AG04450 (cell line): ENCODE data around the gene SUCLG2. TPM values are rescaled to one million over a fixed set of nuclear protein-coding genes. Genes with fewer than 3 reads are reported as not detected.

Experiments
- CTCF ChIA-PET: fragments of 300-600, 350-600 bp; formaldehyde crosslinking; extraction: SDS; loops from one replicate; lab custom pipeline; 2022; ENCODE audit warnings: antibody characterized with exemption, inconsistent platforms; lab: Charles Lee
- POLR2A ChIA-PET: fragments of 350-600 bp; formaldehyde crosslinking; extraction: SDS; loops from one replicate; lab custom pipeline; 2021; ENCODE audit warnings: antibody characterized with exemption, inconsistent platforms; lab: Yijun Ruan, JAX
- DNase-seq: peaks from one replicate; pipeline ENCODE4 v3.0.0-alpha.2; 2011; ENCODE audit warnings: low read depth, low spot score
- H3K27ac ChIP-seq: one replicate; pipeline ENCODE4 v1.5.1; 2012; ENCODE audit warnings: low read depth, low read length, control low read depth
- H3K27me3 ChIP-seq: one replicate; pipeline ENCODE4 v1.6.0; 2012; ENCODE audit warnings: low read length; ENCODE audit not compliant: control insufficient read depth, insufficient read depth
- H3K4me3 ChIP-seq: 2 replicates; pipeline ENCODE4 v1.5.1; 2011; ENCODE audit warnings: mild to moderate bottlenecking, low read depth, low read length, control low read depth
- H3K9me3 ChIP-seq: 2 replicates; pipeline ENCODE4 v1.5.1; 2012; ENCODE audit warnings: low read length; ENCODE audit not compliant: control insufficient read depth, insufficient read depth
- polyA plus RNA-seq: library from polyadenylated mRNA; depleted of rRNA; stranded (reverse); fragments of >200 nt; gene quantifications from 2 replicates; pipeline ENCODE4 v1.2.3, GENCODE V29; 2011
- TF ChIP-seq, protein P1 (sequence below): IDR thresholded peaks from 2 replicates; pipeline ENCODE4 v1.5.1; 2011; ENCODE audit warnings: low read depth, low read length, control low read depth, inconsistent platforms

SUCLG2 gene
- polyA plus RNA-seq, 1 experiment = 54.2 TPM

DNA sequence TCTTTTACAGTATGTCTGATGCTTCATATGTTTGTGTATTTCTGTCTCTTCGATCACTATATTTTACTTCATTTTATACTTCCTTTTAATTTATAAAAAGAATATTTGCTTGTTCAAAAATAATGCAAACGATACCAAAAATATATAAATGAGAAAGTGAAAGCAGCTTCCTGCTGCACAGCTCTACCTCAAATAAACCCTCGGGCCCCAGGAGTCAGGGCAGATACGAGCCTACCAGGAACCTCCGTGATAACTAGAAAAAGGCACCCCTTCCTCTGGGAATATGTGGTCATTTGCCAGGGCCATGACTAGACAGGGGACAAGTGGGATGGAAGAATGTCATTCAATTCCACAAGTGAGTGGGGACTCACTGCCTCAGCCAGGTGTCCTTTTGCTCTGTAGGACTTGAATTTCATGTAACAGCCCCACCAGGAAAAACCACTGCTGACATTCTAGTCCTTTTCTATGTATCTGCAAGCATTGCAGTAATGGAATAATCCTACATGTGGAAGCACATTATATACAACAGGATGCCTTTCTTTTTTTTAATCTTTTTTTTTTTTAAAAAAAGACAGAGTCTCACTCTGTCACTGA, 133.3 kb downstream of the SUCLG2 start:
- Histone ChIP-seq H3K27ac (no peak overlapping the region), H3K4me3 (no peak overlapping the region), H3K27me3 (no peaks in the 10 kb centered on the region), H3K9me3 (no peaks in the 10 kb centered on the region)
- TF ChIP-seq, protein P1, sequence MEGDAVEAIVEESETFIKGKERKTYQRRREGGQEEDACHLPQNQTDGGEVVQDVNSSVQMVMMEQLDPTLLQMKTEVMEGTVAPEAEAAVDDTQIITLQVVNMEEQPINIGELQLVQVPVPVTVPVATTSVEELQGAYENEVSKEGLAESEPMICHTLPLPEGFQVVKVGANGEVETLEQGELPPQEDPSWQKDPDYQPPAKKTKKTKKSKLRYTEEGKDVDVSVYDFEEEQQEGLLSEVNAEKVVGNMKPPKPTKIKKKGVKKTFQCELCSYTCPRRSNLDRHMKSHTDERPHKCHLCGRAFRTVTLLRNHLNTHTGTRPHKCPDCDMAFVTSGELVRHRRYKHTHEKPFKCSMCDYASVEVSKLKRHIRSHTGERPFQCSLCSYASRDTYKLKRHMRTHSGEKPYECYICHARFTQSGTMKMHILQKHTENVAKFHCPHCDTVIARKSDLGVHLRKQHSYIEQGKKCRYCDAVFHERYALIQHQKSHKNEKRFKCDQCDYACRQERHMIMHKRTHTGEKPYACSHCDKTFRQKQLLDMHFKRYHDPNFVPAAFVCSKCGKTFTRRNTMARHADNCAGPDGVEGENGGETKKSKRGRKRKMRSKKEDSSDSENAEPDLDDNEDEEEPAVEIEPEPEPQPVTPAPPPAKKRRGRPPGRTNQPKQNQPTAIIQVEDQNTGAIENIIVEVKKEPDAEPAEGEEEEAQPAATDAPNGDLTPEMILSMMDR = no peak
- DNase-seq = no peak
- ChIA-PET POLR2A (no interaction called here), CTCF (no interaction called here)

DNA sequence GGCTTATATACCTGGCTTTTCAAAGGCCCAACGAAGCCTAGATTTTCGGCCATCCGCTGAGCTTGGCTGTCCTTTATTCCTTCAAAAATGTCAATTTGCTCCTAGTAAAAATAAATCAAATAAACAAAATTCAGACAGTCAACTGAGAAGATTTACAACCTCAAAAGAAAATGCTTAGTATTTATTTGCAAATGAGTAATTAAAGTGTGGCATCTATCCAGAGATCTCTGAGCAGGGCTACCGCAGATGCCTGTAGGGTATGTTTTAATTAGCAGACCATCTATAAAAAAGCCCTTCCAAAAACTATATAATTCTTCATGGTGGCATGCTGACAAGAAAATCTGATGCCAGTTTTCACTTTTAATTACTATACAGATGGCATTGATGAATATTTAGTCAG, 136.2 kb downstream of the SUCLG2 start:
- TF ChIP-seq, protein P1 = no peak
- CTCF ChIA-PET = interaction anchor here (1.2 kb wide), 1 partner anchor 11 kb away, joined by 3 read pairs; no protein-coding TSS in a partner anchor

DNA sequence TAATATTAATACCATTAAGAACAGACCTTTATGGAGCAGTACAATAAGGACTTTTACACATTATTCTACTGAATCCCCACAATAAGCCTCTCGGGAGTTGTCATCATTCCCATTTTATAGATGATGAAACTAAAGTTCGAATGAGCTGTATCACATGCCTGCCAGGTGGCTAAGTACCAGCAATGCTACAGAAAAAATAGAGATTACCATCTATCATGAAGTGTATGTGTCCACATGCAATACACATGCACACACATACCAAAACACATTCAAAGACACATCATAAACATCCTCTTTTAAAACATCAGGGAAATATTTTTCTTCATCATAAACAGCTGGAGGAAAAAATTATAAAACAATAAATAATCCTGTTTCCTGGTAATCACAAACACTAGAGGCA, 136.6 kb downstream of the SUCLG2 start:
- Histone ChIP-seq H3K27ac (no peak overlapping the region), H3K4me3 (no peak overlapping the region), H3K27me3 (no peaks in the 10 kb centered on the region), H3K9me3 (no peaks in the 10 kb centered on the region)
- DNase-seq = no peak
- TF ChIP-seq, protein P1 = no peak
- ChIA-PET CTCF (no interaction called here), POLR2A (no interaction called here)

More for the DNA sequence above, 136.2 kb downstream of the SUCLG2 start:
- POLR2A ChIA-PET = no interaction called here
- H3K27ac ChIP-seq = no peak overlapping the region
- no peaks in the 10 kb centered on the region for H3K9me3 ChIP-seq
- H3K4me3 ChIP-seq = no peak overlapping the region
- H3K27me3 ChIP-seq = no peaks in the 10 kb centered on the region
- no peak for DNase-seq

DNA sequence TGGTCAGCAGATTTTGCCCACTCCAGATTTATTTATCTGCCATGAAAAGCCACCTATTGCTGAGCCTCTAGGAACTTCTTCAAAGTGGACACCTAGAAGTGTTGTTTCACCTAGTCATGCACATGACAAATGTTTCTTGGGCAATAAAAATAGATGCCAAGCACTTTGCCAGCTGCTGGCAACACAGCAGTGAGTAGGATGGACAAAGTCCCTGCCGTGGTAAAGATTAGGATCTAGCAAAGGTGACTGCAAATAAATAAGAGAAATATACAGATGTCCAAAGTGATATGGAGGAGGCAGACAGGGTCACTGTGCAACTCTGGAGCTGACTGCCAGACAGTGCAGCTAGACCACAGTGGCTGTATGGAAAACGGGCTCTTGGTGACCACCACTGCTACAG, 137.9 kb downstream of the SUCLG2 start:
- Histone ChIP-seq H3K27me3 (no peaks in the 10 kb centered on the region), H3K4me3 (no peak overlapping the region), H3K27ac (no peak overlapping the region), H3K9me3 (no peaks in the 10 kb centered on the region)
- DNase-seq = no peak
- TF ChIP-seq, protein P1 = no peak
- CTCF ChIA-PET = interaction anchor here (0.6 kb wide), 1 partner anchor 83 kb away, joined by 5 read pairs; no protein-coding TSS in a partner anchor
- POLR2A ChIA-PET = no interaction called here

DNA sequence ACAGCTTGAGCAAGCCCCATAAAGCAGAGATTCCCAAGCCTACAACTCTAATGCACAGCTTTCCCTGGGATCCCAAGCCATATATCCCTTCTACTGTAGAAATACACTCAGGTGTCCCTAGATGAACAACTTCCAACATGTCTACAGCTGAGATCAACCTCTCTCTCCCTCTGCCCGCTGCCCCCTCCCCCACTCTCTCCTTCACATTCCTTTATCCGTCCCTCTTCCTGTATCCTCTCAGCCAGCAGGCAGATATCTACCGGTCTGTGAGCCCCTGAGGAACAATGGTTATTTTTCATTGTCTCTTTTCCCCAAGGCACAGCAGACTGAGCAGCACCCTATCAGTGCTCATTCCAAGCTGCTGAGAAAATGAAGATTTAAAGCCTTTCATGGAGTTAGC, 138.6 kb downstream of the SUCLG2 start:
- POLR2A ChIA-PET = no interaction called here
- no peak overlapping the region for H3K4me3 ChIP-seq
- no peak overlapping the region for H3K27ac ChIP-seq
- no peaks in the 10 kb centered on the region for H3K27me3 ChIP-seq
- DNase-seq = no peak
- no peaks in the 10 kb centered on the region for H3K9me3 ChIP-seq
- CTCF ChIA-PET = no interaction called here
- TF ChIP-seq, protein P1 = no peak
